Stimulated activated CD4-positive, alpha-beta T cell treated with anti-CD3 and anti-CD28 coated beads, Interleukin-15, amount 100 ng/mL, for 48 hours (primary cell): Measurements from ENCODE around the gene UPK3B.
"Not testable (repeated sequence)": the region's sequence is repeated elsewhere in the genome, so short reads cannot be mapped to it uniquely, and the experiment has no call there.

Experiments
- DNase-seq, 2 donors: peaks; one replicate each; pipeline ENCODE4 v3.0.0-alpha.2; 2020; ENCODE audit warnings: low read depth in 2 of 2

The UPK3B gene

DNA sequence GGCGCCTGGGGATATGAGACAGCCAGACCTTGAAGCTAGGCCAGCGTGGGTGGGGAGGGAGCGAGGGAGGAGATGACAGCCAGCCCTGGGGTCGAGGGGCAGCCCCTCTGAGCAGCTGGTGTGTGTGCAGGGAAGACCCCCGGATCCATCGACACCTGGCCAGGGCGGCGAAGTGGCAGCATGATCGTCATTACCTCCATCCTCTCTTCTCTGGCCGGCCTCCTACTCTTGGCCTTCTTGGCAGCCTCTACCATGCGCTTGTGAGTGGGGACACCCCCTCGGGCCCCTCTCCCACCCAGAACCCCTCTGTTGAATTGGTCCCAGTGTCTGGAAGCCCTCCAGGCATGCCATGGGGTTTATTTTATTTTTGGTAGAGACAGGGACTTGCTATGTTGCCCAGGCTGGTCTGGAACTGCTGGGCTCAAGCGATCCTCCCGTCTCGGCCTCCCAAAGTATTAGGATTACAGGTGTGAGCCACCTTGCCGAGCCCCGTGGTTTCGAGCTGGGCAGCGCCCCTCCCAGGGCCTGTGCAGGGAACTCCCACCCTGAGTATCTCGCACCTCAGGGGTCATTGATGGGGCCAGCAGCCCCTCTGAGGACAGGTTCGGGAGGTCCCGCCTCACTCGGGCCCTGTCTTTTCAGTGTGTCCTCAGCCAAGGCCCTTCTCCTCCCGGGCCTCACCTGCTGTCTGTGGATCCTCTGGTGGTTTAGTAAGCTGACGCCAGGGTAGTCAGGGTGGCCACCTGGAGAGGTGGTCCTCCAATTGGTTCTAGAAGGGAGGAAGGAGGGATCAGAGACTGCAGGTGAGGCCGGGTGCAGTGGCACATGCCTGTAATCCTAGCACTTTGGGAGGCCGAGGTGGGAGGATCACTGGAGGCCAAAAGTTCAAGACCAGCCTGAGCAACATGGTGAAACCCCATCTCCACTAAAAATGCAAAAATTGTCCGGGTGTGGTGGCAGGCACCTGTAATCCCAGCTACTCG lies 3.8 kb downstream of the UPK3B start:
- no peak for DNase-seq

DNA sequence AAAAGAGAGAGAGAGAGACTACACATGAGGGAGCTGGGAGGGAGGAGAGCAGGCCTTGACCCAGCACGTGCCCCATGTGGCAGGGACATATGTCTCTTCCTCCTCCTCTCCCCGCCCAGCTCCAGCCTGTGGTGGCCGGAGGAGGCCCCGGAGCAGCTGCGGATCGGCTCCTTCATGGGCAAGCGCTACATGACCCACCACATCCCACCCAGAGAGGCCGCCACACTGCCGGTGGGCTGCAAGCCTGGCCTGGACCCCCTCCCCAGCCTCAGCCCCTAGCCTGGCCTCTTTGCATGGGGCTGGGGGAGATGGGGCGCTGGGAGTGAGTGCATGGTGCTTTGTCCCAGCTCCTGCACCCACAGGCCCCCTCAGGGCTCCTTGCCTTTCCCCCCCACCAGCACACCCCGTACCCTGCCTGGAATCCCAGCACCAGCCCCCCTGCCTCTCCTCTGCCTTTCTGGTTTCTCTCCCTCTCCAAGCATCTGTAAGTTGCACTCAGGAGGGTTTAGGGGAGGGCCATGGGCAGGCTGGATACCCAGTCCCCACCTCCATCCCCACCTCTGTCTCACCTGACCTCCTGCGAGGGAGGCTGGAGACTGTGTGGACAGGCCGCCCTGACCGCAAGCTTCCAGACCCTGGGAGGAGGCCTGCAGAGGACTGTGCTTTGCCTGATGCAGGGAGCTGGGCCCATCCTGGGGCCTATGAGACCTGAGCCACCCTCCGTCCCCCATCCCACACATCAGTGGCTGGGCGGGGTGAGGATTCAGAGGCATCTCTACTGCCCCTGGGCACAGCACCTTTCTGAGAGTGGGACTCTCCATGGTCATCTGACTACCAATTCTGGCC lies 4.8 kb downstream of the UPK3B start:
- DNase-seq: no peak

DNA sequence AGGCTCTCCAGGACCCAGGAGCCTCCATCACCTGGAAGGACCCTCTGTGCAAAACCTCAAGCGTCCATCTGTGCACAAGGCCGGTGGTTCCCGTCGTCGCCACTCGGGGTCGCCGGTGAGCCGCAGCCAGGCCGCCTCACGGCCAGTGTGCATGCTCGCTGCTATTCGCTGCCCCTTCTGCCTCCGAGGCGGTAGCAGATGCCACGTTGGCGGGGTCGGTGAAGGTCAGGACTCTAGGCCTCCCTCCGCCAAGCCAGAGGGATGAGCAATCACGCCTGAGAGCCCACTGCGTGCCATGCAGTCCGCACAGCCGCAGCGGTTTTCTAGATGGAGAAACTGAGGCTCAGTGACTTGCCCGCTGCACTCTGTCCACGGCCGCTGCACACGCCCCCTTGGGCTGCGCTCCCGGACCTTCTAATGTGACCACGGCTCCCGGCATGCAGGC lies 5.7 kb downstream of the UPK3B start:
- DNase-seq: no peak

DNA sequence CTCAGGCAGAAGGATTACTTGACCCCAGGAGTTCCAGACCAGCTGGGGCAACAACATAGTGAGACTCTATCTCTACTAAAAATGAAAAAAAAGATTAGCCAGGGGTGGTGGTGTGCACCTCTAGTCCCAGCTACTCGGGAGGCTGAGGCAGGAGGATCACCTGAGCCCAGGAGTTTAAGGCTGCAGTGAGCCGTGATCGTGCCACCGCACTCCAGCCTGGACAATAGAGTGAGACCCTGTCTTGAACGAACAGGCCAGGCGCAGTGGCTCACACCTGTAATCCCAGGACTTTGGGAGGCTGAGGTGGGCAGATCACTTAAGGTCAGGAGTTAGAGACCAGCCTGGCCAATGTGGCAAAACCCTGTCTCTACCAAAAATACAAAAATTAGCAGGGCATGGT lies 6.6 kb downstream of the UPK3B start:
- DNase-seq: not testable (repeated sequence)

DNA sequence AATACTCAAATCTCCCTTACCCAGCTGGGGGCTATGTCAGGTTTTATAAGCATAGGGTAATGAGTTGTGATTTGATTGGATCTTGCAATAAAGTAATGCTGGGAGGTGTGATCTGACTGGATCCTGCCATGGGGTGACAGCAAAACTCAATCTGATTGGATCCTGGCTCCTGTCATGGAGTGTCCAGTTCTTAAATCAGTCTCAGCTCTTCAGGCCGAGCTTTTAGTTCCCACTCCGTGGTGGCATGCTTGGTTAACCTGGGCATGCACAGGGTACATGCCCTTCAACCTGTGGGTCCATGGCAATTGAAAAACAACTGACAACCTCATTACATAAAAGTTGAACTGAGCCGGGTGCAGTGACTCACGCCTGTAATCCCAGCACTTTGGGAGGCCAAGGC lies 15.8 kb downstream of the UPK3B start:
- not testable (repeated sequence) for DNase-seq

DNA sequence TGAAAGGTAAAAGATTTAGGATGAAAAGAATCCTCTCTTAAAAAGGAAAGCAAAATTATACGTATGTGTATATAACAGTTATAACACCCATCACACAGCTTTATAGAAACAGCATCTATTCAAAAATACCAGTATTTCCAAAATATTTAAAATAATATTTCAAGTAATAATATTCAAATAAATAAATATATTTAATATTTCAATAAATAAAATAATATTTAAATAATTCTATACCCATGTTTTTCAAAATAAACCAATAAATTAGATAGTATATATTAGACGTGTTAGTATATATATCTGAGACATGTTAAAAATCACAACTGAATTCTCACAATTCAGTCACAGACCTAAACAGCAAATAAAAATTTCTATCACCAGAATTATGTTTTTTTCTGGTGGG lies 21.3 kb downstream of the UPK3B start:
- DNase-seq: not testable (repeated sequence)

DNA sequence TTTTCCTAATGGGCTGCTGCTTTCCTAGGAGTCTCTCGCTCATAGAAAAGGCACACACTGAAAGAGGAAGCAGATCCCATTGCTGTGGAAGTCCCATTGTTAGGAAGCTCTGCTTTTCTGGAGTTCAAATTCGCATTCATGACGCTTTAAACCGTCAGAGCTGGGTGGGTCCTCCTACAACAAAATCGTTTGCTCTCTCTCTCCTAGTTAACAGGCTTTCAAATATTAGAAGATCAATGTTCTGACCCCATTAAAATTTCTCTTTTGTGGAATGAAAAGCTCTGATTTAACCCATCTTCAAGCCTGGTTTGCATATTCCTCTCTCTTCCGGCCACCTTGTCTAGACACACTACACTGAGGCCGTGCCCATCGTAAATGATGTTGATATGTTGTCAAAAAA lies 32.8 kb downstream of the UPK3B start, which contains the start of gene SPDYE16:
SPDYE16 (minus strand) TSS at position 101 of the 400 bp plus-strand sequence. CDS start 1,838 bp downstream, outside the sequence.
- not testable (repeated sequence) for DNase-seq

DNA sequence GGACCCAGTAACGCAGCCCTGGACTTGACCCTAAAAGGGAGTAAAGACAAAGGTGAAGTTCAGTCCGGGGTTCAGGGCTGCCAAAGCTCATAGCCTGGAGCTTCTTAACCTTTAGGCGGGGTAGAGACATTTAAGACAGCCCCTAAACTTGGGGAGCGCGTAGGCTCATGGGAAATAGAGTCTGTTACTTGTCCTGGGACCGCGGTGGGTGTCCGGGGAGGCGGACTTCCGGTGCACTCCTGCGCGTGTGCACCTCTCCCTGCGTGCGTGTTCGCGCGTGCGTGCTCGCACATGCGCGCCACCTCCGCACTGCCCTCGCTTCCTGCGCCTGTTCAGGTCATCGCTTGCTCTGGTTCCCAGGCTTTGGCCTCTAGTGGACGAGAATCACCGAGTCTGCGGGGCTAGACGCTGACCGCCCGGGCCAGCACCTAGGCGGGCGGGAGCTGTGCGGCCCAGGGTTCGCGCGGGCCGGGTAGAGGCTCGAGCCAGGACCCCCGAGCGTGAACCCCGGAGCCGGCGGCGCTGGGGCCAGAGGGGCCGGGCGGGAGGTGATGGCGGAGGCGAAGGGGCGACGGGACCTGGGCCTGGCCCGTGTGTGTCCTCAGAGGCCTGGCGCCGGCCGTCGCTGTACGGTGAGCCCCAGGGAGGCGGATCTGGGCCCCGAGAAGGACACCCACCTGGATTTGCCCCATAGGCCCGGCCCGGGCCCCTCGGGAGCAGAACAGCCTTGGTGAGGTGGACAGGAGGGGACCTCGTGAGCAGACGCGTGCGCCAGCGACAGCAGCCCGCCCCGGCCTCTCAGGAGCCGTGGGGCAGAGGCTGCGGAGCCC lies 38.9 kb downstream of the UPK3B start:
- peak; percentile 83 for DNase-seq

DNA sequence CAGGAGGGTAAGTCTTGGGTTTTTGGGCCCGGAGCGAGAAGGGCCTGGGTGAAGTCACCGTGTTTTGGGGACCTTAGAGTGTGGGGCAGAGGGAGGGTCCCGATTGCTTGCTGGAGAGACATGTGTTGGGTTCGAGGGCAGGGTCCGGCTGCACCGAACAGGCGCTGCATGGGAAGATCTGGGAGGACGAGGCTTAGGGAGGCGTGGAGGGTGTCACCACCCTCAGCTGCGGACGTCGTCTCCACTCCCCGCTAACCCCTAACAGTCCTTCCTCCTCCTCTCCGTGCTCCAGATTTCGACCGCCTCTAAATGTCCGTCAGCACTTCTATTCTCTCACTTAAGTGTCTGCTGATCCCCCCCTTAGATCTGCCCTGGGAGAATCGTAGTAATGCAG lies 39.5 kb downstream of the UPK3B start:
- DNase-seq: not testable (repeated sequence)

DNA sequence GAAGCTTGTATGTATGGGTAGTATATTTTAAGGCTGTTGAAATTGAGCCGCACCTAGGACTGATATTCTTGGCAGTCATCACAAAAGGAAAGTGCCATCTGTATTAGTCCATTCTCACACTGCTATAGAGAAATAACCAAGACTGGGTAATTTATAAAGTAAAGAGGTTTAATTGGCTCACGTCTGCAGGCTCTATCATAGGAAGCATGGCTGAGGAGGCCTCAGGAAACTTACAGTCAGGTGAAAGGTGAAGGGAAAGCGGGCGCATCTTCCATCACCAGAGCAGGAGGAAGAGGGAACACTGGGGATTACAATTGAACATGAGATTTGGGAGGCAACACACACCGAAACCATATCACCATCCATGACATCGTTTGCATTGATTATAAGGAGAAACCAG lies 41.6 kb downstream of the UPK3B start:
- not testable (repeated sequence) for DNase-seq

DNA sequence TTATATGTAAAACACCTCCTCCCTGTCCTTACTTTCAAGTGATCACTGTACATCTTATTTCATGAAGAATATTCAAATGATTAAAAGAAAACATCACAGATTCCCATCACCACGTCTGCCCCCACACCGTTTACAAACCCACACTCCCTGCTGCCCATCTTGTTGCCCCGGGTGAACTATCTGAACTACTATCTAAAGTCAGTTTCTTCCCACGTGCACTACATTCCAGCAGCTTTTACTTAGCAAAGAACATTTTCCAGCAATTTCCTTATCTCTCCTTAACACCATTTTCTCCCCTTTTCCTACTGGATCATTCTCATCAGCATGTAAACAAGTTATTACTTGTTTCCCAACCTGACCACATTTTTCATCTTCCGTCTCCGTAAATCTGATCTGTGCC lies 49.3 kb downstream of the UPK3B start:
- not testable (repeated sequence) for DNase-seq

DNA sequence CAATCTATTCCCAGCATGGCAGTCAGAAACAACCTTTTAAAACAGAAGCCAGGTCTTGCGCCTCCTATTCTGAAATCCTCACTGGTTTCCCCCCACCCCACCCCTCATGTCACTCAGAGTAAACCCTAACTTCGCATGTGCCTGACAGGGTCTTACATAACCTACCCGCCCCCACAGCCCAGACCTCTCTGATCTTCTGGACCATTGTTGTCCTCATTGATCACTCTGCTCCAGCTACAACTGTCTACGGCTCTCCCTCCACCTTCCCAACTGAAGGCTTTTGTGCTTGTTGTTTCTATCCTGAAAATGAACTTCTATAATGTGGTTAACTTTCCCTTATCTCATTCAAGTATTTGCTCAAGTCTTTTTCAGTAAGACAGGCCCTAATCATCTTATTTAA lies 49.8 kb downstream of the UPK3B start:
- DNase-seq: not testable (repeated sequence)

DNA sequence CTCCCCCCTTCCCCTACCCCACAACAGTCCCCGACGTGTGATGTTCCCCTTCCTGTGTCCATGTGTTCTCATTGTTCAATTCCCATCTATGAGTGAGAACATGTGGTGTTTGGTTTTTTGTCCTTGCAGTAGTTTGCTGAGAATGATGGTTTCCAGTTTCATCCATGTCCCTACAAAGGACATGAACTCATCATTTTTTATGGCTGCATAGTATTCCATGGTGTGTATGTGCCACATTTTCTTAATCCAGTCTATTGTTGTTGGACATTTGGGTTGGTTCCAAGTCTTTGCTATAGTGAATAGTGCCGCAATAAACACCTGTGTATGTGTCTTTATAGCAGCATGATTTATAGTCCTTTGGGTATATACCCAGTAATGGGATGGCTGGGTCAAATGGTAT lies 51.0 kb downstream of the UPK3B start:
- DNase-seq: not testable (repeated sequence)

DNA sequence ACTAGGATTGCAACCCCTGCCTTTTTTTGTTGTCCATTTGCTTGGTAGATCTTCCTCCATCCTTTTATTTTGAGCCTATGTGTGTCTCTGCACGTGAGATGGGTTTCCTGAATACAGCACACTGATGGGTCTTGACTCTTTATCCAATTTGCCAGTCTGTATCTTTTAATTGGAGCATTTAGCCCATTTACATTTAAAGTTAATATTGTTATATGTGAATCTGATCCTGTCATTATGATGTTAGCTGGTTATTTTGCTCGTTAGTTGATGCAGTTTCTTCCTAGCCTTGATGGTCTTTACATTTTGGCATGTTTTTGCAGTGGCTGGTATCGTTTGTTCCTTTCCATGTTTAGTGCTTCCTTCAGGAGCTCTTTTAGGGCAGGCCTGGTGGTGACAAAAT lies 54.6 kb downstream of the UPK3B start:
- DNase-seq: not testable (repeated sequence)
